ENCODE measurements around the gene TBC1D3.
"Not testable (repeated sequence)": the region's sequence is repeated elsewhere in the genome, so short reads cannot be mapped to it uniquely, and the experiment has no call there.

TBC1D3 gene

GRCh38 chr17:38192455-38192854, at the start of gene TBC1D3:
Gene TBC1D3, minus strand, starts transcription at chr17:38192555. Its CDS starts 1,526 bp downstream, at chr17:38191029.
- not testable (repeated sequence) for DNase-seq (ENCODE audit: low read depth)

- DNase-seq (ENCODE audit: low read depth): not testable (repeated sequence)
Observed at GRCh38 chr17:38232790-38233189, 40.4 kb upstream of the TBC1D3 start.

GRCh38 chr17:38225844-38226495, 33.6 kb upstream of the TBC1D3 start:
- not testable (repeated sequence) for DNase-seq (ENCODE audit: low read depth)

- not testable (repeated sequence) for DNase-seq (ENCODE audit: low read depth)
Observed at GRCh38 chr17:38220867-38221266, 28.5 kb upstream of the TBC1D3 start.

- DNase-seq (ENCODE audit: low read depth): not testable (repeated sequence)
Observed at GRCh38 chr17:38200271-38200670, 7.9 kb upstream of the TBC1D3 start.

- DNase-seq (ENCODE audit: low read depth): not testable (repeated sequence)
Observed at GRCh38 chr17:38134860-38135259, 57.5 kb downstream of the TBC1D3 start.

All from HS-27A (cell line).